Colonic mucosa (tissue), 4 donors: ENCODE data around the gene PBX1. TPM values are rescaled to one million over a fixed set of nuclear protein-coding genes. Genes with fewer than 3 reads are reported as not detected.
A peak's percentile ranks its signal among the peaks of the same experiment; 100 is the strongest.

Experiments
- DNase-seq: peaks from one replicate; pipeline ENCODE4 v3.0.0-alpha.2; 2020
- H3K27ac ChIP-seq: fragments of 200-600 bp; one replicate; pipeline ENCODE4 v1.8.0; 2021
- H3K27me3 ChIP-seq: fragments of 200-600 bp; one replicate; pipeline ENCODE4 v1.8.0; 2021
- H3K36me3 ChIP-seq: fragments of 200-600 bp; one replicate; pipeline ENCODE4 v1.8.0; 2021
- H3K4me1 ChIP-seq: fragments of 200-600 bp; one replicate; pipeline ENCODE4 v1.8.0; 2021; ENCODE audit warnings: mild to moderate bottlenecking
- H3K4me3 ChIP-seq: fragments of 200-600 bp; one replicate; pipeline ENCODE4 v1.8.0; 2021
- H3K9ac ChIP-seq, 2 donors: one replicate each; pipeline ENCODE4 v1.7.0; 2013; ENCODE audit warnings: control low read depth in 2 of 2, low read depth in 2 of 2, low read length in 2 of 2
- H3K9me3 ChIP-seq: fragments of 200-600 bp; one replicate; pipeline ENCODE4 v1.8.0; 2021
- CTCF ChIP-seq: fragments of 200-600 bp; IDR thresholded peaks from one replicate; pipeline ENCODE4 v1.8.0; 2022; ENCODE audit warnings: antibody characterized with exemption, mild to moderate bottlenecking
- intact Hi-C: fragments of 100-400 bp; cut with DNase I; formaldehyde crosslinking; loops from one replicate; pipeline ENCODE4 v1.14.1; 2022
- total RNA-seq, 2 donors: library from RNA; stranded (reverse); fragmentation: NEBNext Ultra II Directional in 1 of 2; extraction: Animal tissue kit (Norgen Biotek cat#: 25700) in 1 of 2; gene quantifications; one replicate each; pipeline ENCODE4 v1.2.1, GENCODE V29; 2021
- donor health status: healthy.
- donor health status: DM: no; HTN: no; CAD: no.
- donor health status: DM: no; HTN: no; CAD: no.

The PBX1 gene
- total RNA-seq, 2 donors from 2014 or later: 27.2 to 53.7 TPM

- intact Hi-C loops: no loop called here
- no peaks in the 10 kb centered on the region for H3K27me3 ChIP-seq
- H3K27ac ChIP-seq: no peak overlapping the region
- no peaks in the 10 kb centered on the region for H3K4me1 ChIP-seq
- H3K9ac ChIP-seq: no peak overlapping the region
- no peaks in the 10 kb centered on the region for H3K9me3 ChIP-seq
- no peak overlapping the region for H3K4me3 ChIP-seq
- no peaks in the 10 kb centered on the region for H3K36me3 ChIP-seq
- no peak for DNase-seq
- no peak for TF ChIP-seq CTCF
These were observed 1.7 kb upstream of the PBX1 start for GRCh38 chr1:164557270-164557669.

DNA sequence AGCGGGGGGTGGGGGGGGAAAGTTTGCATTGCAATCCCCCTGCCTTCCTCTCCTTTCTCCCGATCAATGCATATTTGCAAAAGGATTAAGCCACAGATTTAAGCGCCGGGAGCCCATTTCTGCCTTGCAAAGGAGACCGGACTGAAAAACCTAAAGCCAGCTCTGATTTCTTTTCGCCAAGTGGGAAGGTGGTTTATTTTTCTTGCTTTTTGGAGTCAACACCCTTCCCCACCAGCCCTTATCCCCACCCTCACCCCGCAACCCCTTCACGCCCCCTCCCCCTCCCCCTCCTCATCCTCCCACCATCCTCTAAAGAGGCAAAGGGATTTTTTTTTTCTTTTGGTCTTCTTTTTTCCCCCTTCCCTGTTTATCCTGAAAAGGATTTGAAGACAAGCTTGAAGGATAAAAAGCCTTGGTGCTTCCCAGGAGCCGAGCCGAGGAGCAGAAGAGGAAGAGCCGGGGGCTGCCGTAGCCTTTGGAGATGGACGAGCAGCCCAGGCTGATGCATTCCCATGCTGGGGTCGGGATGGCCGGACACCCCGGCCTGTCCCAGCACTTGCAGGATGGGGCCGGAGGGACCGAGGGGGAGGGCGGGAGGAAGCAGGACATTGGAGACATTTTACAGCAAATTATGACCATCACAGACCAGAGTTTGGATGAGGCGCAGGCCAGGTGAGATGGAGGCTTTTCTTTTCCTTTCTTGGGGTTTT lies 513 bp downstream of the PBX1 start:
- intact Hi-C loops: no loop called here
- TF ChIP-seq CTCF: no peak
- Histone ChIP-seq H3K27ac (peak overlapping the region; percentile 85), H3K4me3 (peak overlapping the region; percentile 66), H3K27me3 (no peaks in the 10 kb centered on the region), H3K9ac (peak overlapping the region; percentile 66 to 76), H3K9me3 (no peaks in the 10 kb centered on the region), H3K36me3 (no peaks in the 10 kb centered on the region), H3K4me1 (no peaks in the 10 kb centered on the region)
- peak; percentile 46 for DNase-seq

DNA sequence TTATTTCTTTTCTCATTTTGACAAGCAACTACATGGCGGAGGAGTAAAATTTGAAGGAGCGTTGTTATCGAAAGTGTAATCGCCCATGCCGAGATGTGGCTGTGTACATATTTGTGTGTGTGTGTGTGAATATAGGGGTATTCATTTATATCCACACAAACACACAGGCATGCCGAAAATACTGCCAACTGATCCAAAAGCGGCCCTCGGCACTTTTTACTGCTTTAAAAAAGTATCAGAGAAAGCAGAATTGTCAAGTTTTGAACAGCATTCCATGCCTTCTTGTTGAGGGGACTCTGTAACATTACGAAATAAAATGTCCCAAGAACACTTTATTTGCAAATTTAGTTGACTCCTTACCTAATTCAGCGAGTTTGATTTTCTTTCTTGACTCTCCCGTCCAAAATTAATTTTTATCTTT lies 1.1 kb downstream of the PBX1 start:
- DNase-seq: peak; percentile 26

DNA sequence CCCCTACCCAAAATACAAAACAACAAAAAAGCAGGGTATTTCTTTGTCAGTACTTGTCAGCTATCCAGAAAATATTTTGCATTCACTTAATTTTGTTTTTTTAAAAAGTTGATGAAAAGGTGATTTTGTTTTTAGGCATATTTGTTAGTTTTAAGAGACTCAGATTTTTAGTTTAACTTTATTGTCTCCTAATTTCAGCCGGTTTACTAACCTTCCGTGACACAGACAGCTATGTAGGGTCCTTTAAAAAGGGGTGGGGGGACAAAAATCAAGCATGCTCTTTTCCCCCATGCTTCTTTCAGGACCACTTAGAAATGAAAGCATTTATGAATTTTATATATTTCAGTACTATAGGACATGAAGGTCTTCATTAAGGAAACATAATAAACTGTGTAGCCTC lies 1.6 kb downstream of the PBX1 start:
- Histone ChIP-seq H3K27ac (peak overlapping the region; percentile 85), H3K9ac (peak overlapping the region; percentile 48 to 76), H3K36me3 (no peaks in the 10 kb centered on the region), H3K4me3 (peak overlapping the region; percentile 66), H3K9me3 (no peaks in the 10 kb centered on the region), H3K27me3 (no peaks in the 10 kb centered on the region), H3K4me1 (no peaks in the 10 kb centered on the region)
- DNase-seq: no peak
- intact Hi-C loops: no loop called here
- TF ChIP-seq CTCF: no peak

More for the DNA sequence above, 1.1 kb downstream of the PBX1 start:
- no peaks in the 10 kb centered on the region for H3K9me3 ChIP-seq
- no peaks in the 10 kb centered on the region for H3K4me1 ChIP-seq
- H3K27ac ChIP-seq: peak overlapping the region; percentile 85
- H3K27me3 ChIP-seq: no peaks in the 10 kb centered on the region
- H3K4me3 ChIP-seq: peak overlapping the region; percentile 66
- no peak for TF ChIP-seq CTCF
- no peaks in the 10 kb centered on the region for H3K36me3 ChIP-seq
- H3K9ac ChIP-seq: peak overlapping the region; percentile 36 to 76
- intact Hi-C loops: no loop called here

DNA sequence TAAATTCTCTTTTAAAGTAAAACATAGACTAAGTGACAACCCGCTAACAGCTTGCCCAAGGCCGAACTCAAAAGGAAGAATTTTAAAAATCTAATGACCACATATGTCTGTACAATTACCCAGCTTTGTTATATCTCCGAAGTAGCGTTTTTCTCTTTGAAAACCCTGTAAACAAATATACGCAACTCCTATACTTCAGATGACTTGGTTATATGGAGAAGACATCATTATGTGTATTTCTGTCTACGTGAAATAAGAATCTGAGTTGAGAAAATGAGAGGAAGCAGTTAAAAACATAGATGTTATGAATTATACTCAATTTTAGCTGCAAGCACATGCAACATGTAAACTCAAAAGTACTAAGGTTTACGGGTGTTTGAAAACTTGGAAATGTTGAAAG lies 2.0 kb downstream of the PBX1 start:
- no peak for DNase-seq
- Histone ChIP-seq H3K9ac (peak overlapping the region; percentile 48 to 76), H3K27me3 (no peaks in the 10 kb centered on the region), H3K4me1 (no peaks in the 10 kb centered on the region), H3K36me3 (no peaks in the 10 kb centered on the region), H3K27ac (peak overlapping the region; percentile 85), H3K4me3 (peak overlapping the region; percentile 66), H3K9me3 (no peaks in the 10 kb centered on the region)
- intact Hi-C loops: no loop called here
- no peak for TF ChIP-seq CTCF
